Esophagus muscularis mucosa (tissue), 4 donors: Measurements from ENCODE around the gene CREBL2. TPM values are rescaled to one million over a fixed set of nuclear protein-coding genes. Genes with fewer than 3 reads are reported as not detected.
"Not testable (repeated sequence)": the region's sequence is repeated elsewhere in the genome, so short reads cannot be mapped to it uniquely, and the experiment has no call there.

Experiments used
- DNase-seq: peaks from one replicate; pipeline ENCODE4 v3.0.0-alpha.2; 2017; ENCODE audit errors: extremely low spot score
- H3K27ac ChIP-seq, 4 donors: fragments of 200-600 bp; sonication (generic); replicated peaks in 1 of 4; 1 replicate in 3 of 4; 2 replicates in 1 of 4; pipeline ENCODE4 v1.5.1; 2016 to 2019; ENCODE audit warnings: mild to moderate bottlenecking in 1 of 4
- H3K27me3 ChIP-seq, 4 donors: fragments of 200-600 bp; sonication (generic); one replicate each; pipeline versions ENCODE4 v1.5.1 to v1.6.0; 2016 to 2019
- H3K36me3 ChIP-seq, 4 donors: fragments of 200-600 bp; sonication (generic); one replicate each; pipeline ENCODE4 v1.5.1; 2016 to 2019
- H3K4me1 ChIP-seq, 4 donors: fragments of 200-600 bp; sonication (generic); one replicate each; pipeline ENCODE4 v1.5.1; 2016 to 2019
- H3K4me3 ChIP-seq, 4 donors: fragments of 200-600 bp; sonication (generic); 1 replicate in 2 of 4; 2 replicates in 2 of 4; pipeline ENCODE4 v1.5.1; 2016 to 2019; ENCODE audit warnings: mild to moderate bottlenecking in 4 of 4, moderate library complexity in 1 of 4
- H3K9me3 ChIP-seq, 4 donors: fragments of 200-600 bp; sonication (generic); 1 replicate in 3 of 4; 2 replicates in 1 of 4; pipeline ENCODE4 v1.5.1; 2016 to 2019
- CTCF ChIP-seq, 3 experiments: fragments of 200-600 bp in 2 of 3; fragments of 450-650 bp in 1 of 3; sonication (generic) in 2 of 3; IDR thresholded peaks; one replicate each; pipeline ENCODE4 v1.5.1; 2017 to 2019; ENCODE audit warnings: antibody characterized with exemption in 3 of 3, mild to moderate bottlenecking in 2 of 3, moderate library complexity in 1 of 3
- EP300 ChIP-seq: sonication (generic); formaldehyde crosslinking; IDR thresholded peaks from one replicate; pipeline ENCODE4 v1.6.1; 2017; ENCODE audit warnings: antibody characterized with exemption
- POLR2A ChIP-seq: fragments of 450-650 bp; IDR thresholded peaks from one replicate; pipeline ENCODE4 v1.6.1; 2017; ENCODE audit warnings: antibody characterized with exemption, moderate library complexity, mild to moderate bottlenecking, low read depth
- POLR2AphosphoS5 ChIP-seq, 2 donors: sonication (generic); formaldehyde crosslinking; IDR thresholded peaks; one replicate each; pipeline ENCODE4 v1.6.1; 2017; ENCODE audit warnings: antibody characterized with exemption in 2 of 2
- WGBS: methylation state at CpG from one replicate; pipeline ENCODE4 v1.1.5; 2018; 5-methylcytosine and 5-hydroxymethylcytosine counted together
- intact Hi-C: fragments of 100-400 bp; cut with DNase I; formaldehyde crosslinking; loops from one replicate; pipeline ENCODE4 v1.15.1; 2023
- total RNA-seq, 4 donors: library from RNA; depleted of rRNA; stranded (reverse); fragments of >200 nt; gene quantifications; one replicate each; pipeline versions ENCODE4 v1.1.0 to v1.2.1, GENCODE V29; 2016

CREBL2 gene
- total RNA-seq, 4 donors from 2014 or later, result 33.0 to 53.5 (median 45.9) TPM

- no peak for DNase-seq
- no peak overlapping the region for H3K4me3 ChIP-seq
- H3K9me3 ChIP-seq, result no peaks in the 10 kb centered on the region
- WGBS, result 89% methylated on average over 6 of the region's 6 CpGs
- H3K4me1 ChIP-seq, result no peaks in the 10 kb centered on the region
- TF ChIP-seq CTCF (IDR thresholded peaks at IDR 0.05) (no peak), EP300 (no peak)
- H3K27me3 ChIP-seq, result no peaks in the 10 kb centered on the region
- intact Hi-C loops, result no loop called here
- no peak overlapping the region for H3K27ac ChIP-seq
- H3K36me3 ChIP-seq, result no peaks in the 10 kb centered on the region
These were observed 20.7 kb upstream of the CREBL2 start for GRCh38 chr12:12590961-12591360.

GRCh38 chr12:12592930-12593329, 18.7 kb upstream of the CREBL2 start:
- WGBS, result 72% methylated on average over 3 of the region's 3 CpGs
- intact Hi-C loops, result no loop called here
- H3K9me3 ChIP-seq, result no peaks in the 10 kb centered on the region
- H3K27ac ChIP-seq, result no peak overlapping the region
- no peak overlapping the region for H3K4me3 ChIP-seq
- no peak for DNase-seq
- no peaks in the 10 kb centered on the region for H3K4me1 ChIP-seq
- no peaks in the 10 kb centered on the region for H3K36me3 ChIP-seq
- TF ChIP-seq POLR2A, result no peak
- no peak for TF ChIP-seq CTCF (IDR thresholded peaks at IDR 0.05)
- no peak for TF ChIP-seq EP300
- TF ChIP-seq POLR2AphosphoS5 (IDR thresholded peaks at IDR 0.05), result no peak
- no peaks in the 10 kb centered on the region for H3K27me3 ChIP-seq

- H3K27me3 ChIP-seq, H3K4me1 ChIP-seq, H3K9me3 ChIP-seq, H3K27ac ChIP-seq, intact Hi-C loops, H3K36me3 ChIP-seq, H3K4me3 ChIP-seq, DNase-seq: not testable (repeated sequence)
- WGBS, result 93% methylated on average over 2 of the region's 2 CpGs
These were observed 15.7 kb upstream of the CREBL2 start for GRCh38 chr12:12595929-12596328.

- H3K4me3 ChIP-seq, H3K27ac ChIP-seq, H3K4me1 ChIP-seq, H3K36me3 ChIP-seq, H3K27me3 ChIP-seq, DNase-seq, intact Hi-C loops, H3K9me3 ChIP-seq: not testable (repeated sequence)
- WGBS, result 89% methylated on average over 3 of the region's 3 CpGs
These were observed 15.1 kb upstream of the CREBL2 start for GRCh38 chr12:12596598-12596997.

- intact Hi-C loops, result no loop called here
- DNase-seq, result no peak
- Histone ChIP-seq H3K36me3 (no peaks in the 10 kb centered on the region), H3K27me3 (no peaks in the 10 kb centered on the region), H3K4me3 (no peak overlapping the region), H3K27ac (no peak overlapping the region), H3K4me1 (peaks cover 0 to 5% (median 2%) of the 10 kb centered on the region in 4 donors), H3K9me3 (no peaks in the 10 kb centered on the region)
- 92% methylated on average over 3 of the region's 3 CpGs for WGBS
- TF ChIP-seq CTCF (IDR thresholded peaks at IDR 0.05) (no peak), POLR2A (no peak), EP300 (no peak), POLR2AphosphoS5 (IDR thresholded peaks at IDR 0.05) (no peak)
These were observed 12.8 kb upstream of the CREBL2 start for GRCh38 chr12:12598864-12599263.

- intact Hi-C loops, result no loop called here
- Histone ChIP-seq H3K36me3 (no peaks in the 10 kb centered on the region), H3K4me3 (no peak overlapping the region), H3K9me3 (no peaks in the 10 kb centered on the region), H3K4me1 (peaks cover 0 to 5% (median 2%) of the 10 kb centered on the region in 4 donors), H3K27ac (no peak overlapping the region), H3K27me3 (no peaks in the 10 kb centered on the region)
- TF ChIP-seq CTCF (IDR thresholded peaks at IDR 0.05), result no peak
- no peak for TF ChIP-seq POLR2A
- TF ChIP-seq POLR2AphosphoS5 (IDR thresholded peaks at IDR 0.05), result no peak
- TF ChIP-seq EP300, result no peak
- no peak for DNase-seq
- 71% methylated on average over 9 of the region's 9 CpGs for WGBS
These were observed 11.7 kb upstream of the CREBL2 start for GRCh38 chr12:12599750-12600643.
